HEK293T (cell line): ENCODE results near the gene TBPL1.

ENCODE experiments used
- CTCF ChIA-PET: fragments of 350-600 bp; formaldehyde crosslinking; extraction: SDS; loops from one replicate; lab custom pipeline; 2021; ENCODE audit warnings: antibody characterized with exemption, inconsistent platforms; lab: Yijun Ruan, JAX
- POLR2A ChIA-PET: fragments of 350-600 bp; formaldehyde crosslinking; extraction: SDS; loops from one replicate; lab custom pipeline; 2020; ENCODE audit warnings: antibody characterized with exemption, inconsistent platforms; lab: Yijun Ruan, JAX
- DNase-seq: peaks from one replicate; pipeline ENCODE4 v3.0.0; 2012; ENCODE audit warnings: mixed read lengths; ENCODE audit errors: extremely low spot score
- ARNT ChIP-seq: fragments of 450-650 bp; IDR thresholded peaks from 2 replicates; pipeline ENCODE4 v1.6.1; 2017; ENCODE audit warnings: mild to moderate bottlenecking
- BHLHE40 ChIP-seq: fragments of 450-650 bp; IDR thresholded peaks from 2 replicates; pipeline ENCODE4 v1.6.1; 2016; ENCODE audit warnings: mild to moderate bottlenecking, moderate library complexity, borderline replicate concordance
- CTBP1 ChIP-seq: fragments of 450-650 bp; IDR thresholded peaks from 2 replicates; pipeline ENCODE4 v1.6.1; 2016; ENCODE audit warnings: borderline replicate concordance
- ELF4 ChIP-seq: fragments of 450-650 bp; IDR thresholded peaks from 2 replicates; pipeline ENCODE4 v1.6.1; 2017; ENCODE audit warnings: antibody characterized with exemption
- FOXA1 ChIP-seq: fragments of 450-650 bp; IDR thresholded peaks from 2 replicates; pipeline ENCODE4 v1.6.1; 2016; ENCODE audit warnings: mild to moderate bottlenecking
- FOXK2 ChIP-seq: fragments of 450-650 bp; IDR thresholded peaks from 2 replicates; pipeline ENCODE4 v1.6.1; 2016; ENCODE audit warnings: mild to moderate bottlenecking
- FOXM1 ChIP-seq: fragments of 450-650 bp; IDR thresholded peaks from 2 replicates; pipeline ENCODE4 v1.6.1; 2017; ENCODE audit warnings: mild to moderate bottlenecking, borderline replicate concordance
- HDGF ChIP-seq: fragments of 450-650 bp; IDR thresholded peaks from 2 replicates; pipeline ENCODE4 v1.6.1; 2017; ENCODE audit warnings: antibody characterized with exemption, borderline replicate concordance
- L3MBTL2 ChIP-seq: fragments of 450-650 bp; conservative IDR thresholded peaks from 2 replicates; pipeline ENCODE4 v1.6.1; 2016; ENCODE audit warnings: mild to moderate bottlenecking
- LEF1 ChIP-seq: fragments of 450-650 bp; IDR thresholded peaks from 2 replicates; pipeline ENCODE4 v1.6.1; 2017; ENCODE audit warnings: mild to moderate bottlenecking, borderline replicate concordance
- NFRKB ChIP-seq: fragments of 450-650 bp; IDR thresholded peaks from 2 replicates; pipeline ENCODE4 v1.6.1; 2016; ENCODE audit warnings: mild to moderate bottlenecking, moderate library complexity
- PKNOX1 ChIP-seq: fragments of 450-650 bp; IDR thresholded peaks from 2 replicates; pipeline ENCODE4 v1.6.1; 2016
- SP1 ChIP-seq: fragments of 450-650 bp; IDR thresholded peaks from 2 replicates; pipeline ENCODE4 v1.6.1; 2017
- SUZ12 ChIP-seq: fragments of 450-650 bp; IDR thresholded peaks from 2 replicates; pipeline ENCODE4 v1.6.1; 2016; ENCODE audit warnings: mild to moderate bottlenecking
- TARDBP ChIP-seq: fragments of 450-650 bp; IDR thresholded peaks from 2 replicates; pipeline ENCODE4 v1.6.1; 2016
- ZNF384 ChIP-seq: fragments of 450-650 bp; IDR thresholded peaks from 2 replicates; pipeline ENCODE4 v1.6.1; 2016

TBPL1 gene

GRCh38 chr6:133952815-133953633, at the start of gene TBPL1:
Gene TBPL1 (plus strand): TSS chr6:133953224. CDS start chr6:133980126, 26,902 bp downstream.
- ChIA-PET CTCF (interaction anchor here (0.6 kb wide), 1 partner anchor 144 kb away, joined by 3 read pairs; no protein-coding TSS in a partner anchor), POLR2A (interaction anchor here (0.6 to 2.7 kb wide), 7 partner anchors 9 to 99 kb away, joined by 3 to 10 read pairs (median 3); partner anchors contain the start of gene SLC2A12)
- DNase-seq, result peak; percentile 97
- TF ChIP-seq ELF4, result peak; percentile 82
- TF ChIP-seq FOXK2, result no peak
- peak; percentile 78; the same call in 1 of the 2 replicates for TF ChIP-seq HDGF

GRCh38 chr6:133903855-133904254, 49.2 kb upstream of the TBPL1 start:
- no peak for DNase-seq
- ChIA-PET CTCF (no interaction called here), POLR2A (no interaction called here)
- no peak for TF ChIP-seq NFRKB

GRCh38 chr6:133906050-133906449, 47.0 kb upstream of the TBPL1 start:
- POLR2A ChIA-PET, result no interaction called here
- TF ChIP-seq FOXA1 (no peak), CTBP1 (no peak), LEF1 (no peak), PKNOX1 (no peak), SP1 (no peak), L3MBTL2 (no peak), SUZ12 (no peak), BHLHE40 (no peak)
- DNase-seq, result no peak
- CTCF ChIA-PET, result interaction anchor here (0.9 to 2.0 kb wide), 3 partner anchors 11 to 337 kb away, joined by 3 to 8 read pairs (median 6); no protein-coding TSS in a partner anchor

- POLR2A ChIA-PET, result interaction anchor here (0.8 to 1.3 kb wide), 2 partner anchors 79 to 347 kb away, joined by 3 to 4 read pairs; no protein-coding TSS in a partner anchor
- DNase-seq, result peak; percentile 81
- CTCF ChIA-PET, result interaction anchor here (0.5 to 3.4 kb wide), 19 partner anchors 10 to 349 kb away, joined by 3 to 53 read pairs (median 4); no protein-coding TSS in a partner anchor
- TF ChIP-seq SUZ12, result no peak
- TF ChIP-seq ARNT, result 0 out of 2 replicates have a peak, but pooled peaks have one; percentile 60
Observed at GRCh38 chr6:133916650-133917151, 36.3 kb upstream of the TBPL1 start.

GRCh38 chr6:133917781-133918180, 35.2 kb upstream of the TBPL1 start:
- ChIA-PET POLR2A (no interaction called here), CTCF (interaction anchor here (1.1 to 3.4 kb wide), 6 partner anchors 11 to 350 kb away, joined by 3 to 53 read pairs (median 10); no protein-coding TSS in a partner anchor)
- DNase-seq, result no peak
- TF ChIP-seq SUZ12 (no peak), CTBP1 (no peak), BHLHE40 (no peak), SP1 (no peak), L3MBTL2 (no peak), TARDBP (no peak)

GRCh38 chr6:133918208-133918930, 34.7 kb upstream of the TBPL1 start:
- no peak for DNase-seq
- ChIA-PET CTCF (interaction anchor here (2.3 to 3.4 kb wide), 2 partner anchors 178 to 349 kb away, joined by 12 to 53 read pairs; no protein-coding TSS in a partner anchor), POLR2A (no interaction called here)
- TF ChIP-seq TARDBP, result no peak
- TF ChIP-seq SUZ12, result no peak
- no peak for TF ChIP-seq FOXM1
- no peak for TF ChIP-seq FOXK2
- no peak for TF ChIP-seq CTBP1
- no peak for TF ChIP-seq SP1
- no peak for TF ChIP-seq FOXA1
- no peak for TF ChIP-seq PKNOX1
- TF ChIP-seq ZNF384, result no peak
- no peak for TF ChIP-seq LEF1
- no peak for TF ChIP-seq BHLHE40
- no peak for TF ChIP-seq ARNT
- TF ChIP-seq ELF4, result no peak
- no peak for TF ChIP-seq L3MBTL2
- TF ChIP-seq NFRKB, result no peak
- no peak for TF ChIP-seq HDGF

- CTCF ChIA-PET, result interaction anchor here (1.3 kb wide), 1 partner anchor 350 kb away, joined by 3 read pairs; no protein-coding TSS in a partner anchor
- POLR2A ChIA-PET, result no interaction called here
- TF ChIP-seq ELF4 (no peak), PKNOX1 (no peak), ZNF384 (no peak), LEF1 (no peak), ARNT (no peak), HDGF (no peak), NFRKB (no peak), BHLHE40 (no peak), SP1 (no peak), FOXA1 (no peak), FOXM1 (no peak), TARDBP (no peak)
- DNase-seq, result no peak
Observed at GRCh38 chr6:133919362-133919761, 33.7 kb upstream of the TBPL1 start.
